ENCODE measurements around the gene CLCN7.

- TF ChIP-seq CREB1 (IDR thresholded peaks at IDR 0.05; ENCODE audit: low read depth) = no peak
- TF ChIP-seq MAX (IDR thresholded peaks at IDR 0.05) = no peak
Observed at GRCh38 chr16:1508494-1509187, 33.8 kb upstream of the CLCN7 start.

Data from Ishikawa (cell line).